Measurements from ENCODE around the gene TPCN2.

- TF ChIP-seq CTCF (IDR thresholded peaks at IDR 0.05) (no peak), POLR2A (IDR thresholded peaks at IDR 0.05) (no peak)
These were observed 12.3 kb downstream of the TPCN2 start for GRCh38 chr11:69060806-69061712.
